ENCODE data around the gene POC1A.
A peak's percentile ranks its signal among the peaks of the same experiment; 100 is the strongest.

DNA sequence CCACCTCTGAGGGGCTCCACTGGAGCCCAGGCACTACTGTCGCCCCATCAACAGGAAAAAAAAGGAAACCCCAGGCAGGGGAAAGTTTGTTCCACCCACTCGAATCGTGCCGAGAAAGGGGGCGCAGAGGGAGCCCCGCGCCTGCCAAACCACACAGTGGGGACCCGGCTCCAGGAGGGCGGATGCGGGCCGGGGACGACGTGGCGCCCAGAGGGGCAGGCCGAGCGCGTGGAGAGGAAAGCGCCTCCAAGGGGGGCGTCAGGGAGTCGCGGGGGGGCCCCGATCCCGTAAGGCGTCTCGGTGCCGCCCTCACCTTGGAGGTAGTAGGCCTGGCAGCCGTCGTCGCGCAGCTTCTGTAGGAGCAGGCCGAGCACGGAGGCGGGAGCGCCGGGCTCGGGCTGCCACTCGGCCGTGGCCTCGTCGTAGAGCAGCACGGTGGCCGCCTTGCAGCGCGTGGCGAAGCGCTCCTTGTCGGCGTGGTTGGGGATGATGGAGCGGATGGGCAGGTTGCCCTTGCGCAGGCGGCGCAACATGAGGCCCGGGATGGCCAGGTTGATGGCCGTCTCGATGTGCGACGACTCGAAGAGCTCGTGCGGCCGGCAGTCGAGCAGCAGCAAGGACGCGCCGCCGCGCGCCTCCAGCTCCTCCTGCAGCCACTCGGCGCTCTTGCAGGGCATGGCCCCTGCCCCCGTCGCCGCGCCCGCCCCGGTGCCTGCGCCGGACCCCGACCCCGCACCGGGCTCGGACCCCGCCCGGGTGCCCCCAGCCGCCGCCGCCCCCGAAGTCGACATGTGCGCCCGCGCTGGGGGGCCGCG lies 98.5 kb downstream of the POC1A start:
- TF ChIP-seq JUN (IDR thresholded peaks at IDR 0.05; ENCODE audit: low read depth, low read length): no peak
- no peak for TF ChIP-seq POLR2AphosphoS5 (IDR thresholded peaks at IDR 0.05; ENCODE audit: low read depth, low read length)
- TF ChIP-seq RBBP5 (IDR thresholded peaks at IDR 0.05; ENCODE audit: borderline replicate concordance, low read depth, low read length): peak; percentile 28; the same call in 1 of the 2 replicates
- TF ChIP-seq TAF1 (IDR thresholded peaks at IDR 0.05; ENCODE audit: low read depth, low read length): 0 out of 2 replicates have a peak, but pooled peaks have one; percentile 22
- no peak for TF ChIP-seq BCL11A (IDR thresholded peaks at IDR 0.05; ENCODE audit: low read depth in 2 of 2, low read length in 2 of 2)
- TF ChIP-seq, protein P1, sequence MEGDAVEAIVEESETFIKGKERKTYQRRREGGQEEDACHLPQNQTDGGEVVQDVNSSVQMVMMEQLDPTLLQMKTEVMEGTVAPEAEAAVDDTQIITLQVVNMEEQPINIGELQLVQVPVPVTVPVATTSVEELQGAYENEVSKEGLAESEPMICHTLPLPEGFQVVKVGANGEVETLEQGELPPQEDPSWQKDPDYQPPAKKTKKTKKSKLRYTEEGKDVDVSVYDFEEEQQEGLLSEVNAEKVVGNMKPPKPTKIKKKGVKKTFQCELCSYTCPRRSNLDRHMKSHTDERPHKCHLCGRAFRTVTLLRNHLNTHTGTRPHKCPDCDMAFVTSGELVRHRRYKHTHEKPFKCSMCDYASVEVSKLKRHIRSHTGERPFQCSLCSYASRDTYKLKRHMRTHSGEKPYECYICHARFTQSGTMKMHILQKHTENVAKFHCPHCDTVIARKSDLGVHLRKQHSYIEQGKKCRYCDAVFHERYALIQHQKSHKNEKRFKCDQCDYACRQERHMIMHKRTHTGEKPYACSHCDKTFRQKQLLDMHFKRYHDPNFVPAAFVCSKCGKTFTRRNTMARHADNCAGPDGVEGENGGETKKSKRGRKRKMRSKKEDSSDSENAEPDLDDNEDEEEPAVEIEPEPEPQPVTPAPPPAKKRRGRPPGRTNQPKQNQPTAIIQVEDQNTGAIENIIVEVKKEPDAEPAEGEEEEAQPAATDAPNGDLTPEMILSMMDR (IDR thresholded peaks at IDR 0.05; ENCODE audit: control extremely low read depth in 1 of 3, insufficient read depth in 1 of 3, low read depth in 1 of 3, low read length in 3 of 3): peak in 2 of 3 experiments; percentile 31 to 33; a peak in 2 of 4 replicates
- no peak for TF ChIP-seq CBX5 (IDR thresholded peaks at IDR 0.05; ENCODE audit: low read depth, low read length)
- no peak for TF ChIP-seq JUND (IDR thresholded peaks at IDR 0.05; ENCODE audit: low read length)
- no peak for TF ChIP-seq POLR2A (IDR thresholded peaks at IDR 0.05; ENCODE audit: control extremely low read depth in 1 of 2, low read depth in 2 of 2, low read length in 2 of 2)

Measured in H1 (cell line).